WTC11 (cell line): ENCODE data around the gene PPP1R37. TPM values are rescaled to one million over a fixed set of nuclear protein-coding genes. Genes with fewer than 3 reads are reported as not detected.
A peak's percentile ranks its signal among the peaks of the same experiment; 100 is the strongest.

Experiments used
- ATAC-seq: fragments of 200-7000 bp; cut with Tn5 transposase; 2 replicates; pipeline ENCODE4 v1.10.0; 2021; ENCODE audit warnings: mild to moderate bottlenecking, moderate library complexity
- CTCF ChIA-PET: fragments of 300-600 bp; sonication (Branson Sonifier 250); formaldehyde crosslinking; loops from one replicate; lab custom pipeline; 2021; ENCODE audit warnings: antibody characterized with exemption; lab: Charles Lee
- POLR2A ChIA-PET: fragments of 350-600 bp; sonication (Branson Sonifier 250); formaldehyde crosslinking; loops from one replicate; lab custom pipeline; 2021; ENCODE audit warnings: antibody characterized with exemption; lab: Charles Lee
- DNase-seq: peaks from one replicate; pipeline ENCODE4 v3.0.0; 2021; ENCODE audit warnings: low spot score
- H3K27ac Mint-ChIP-seq: 2 replicates; pipeline ENCODE4 v1.8.0; 2021; ENCODE audit warnings: mixed read lengths
- H3K27me3 Mint-ChIP-seq: 2 replicates; pipeline ENCODE4 v1.8.0; 2021; ENCODE audit warnings: low read depth, mild to moderate bottlenecking, moderate library complexity, mixed read lengths
- H3K36me3 Mint-ChIP-seq: 2 replicates; pipeline ENCODE4 v1.8.0; 2021; ENCODE audit warnings: mixed read lengths
- H3K4me1 Mint-ChIP-seq: 2 replicates; pipeline ENCODE4 v1.8.0; 2022; ENCODE audit warnings: mixed read lengths
- H3K4me3 Mint-ChIP-seq: 2 replicates; pipeline ENCODE4 v1.8.0; 2021; ENCODE audit warnings: mild to moderate bottlenecking, moderate library complexity, mixed read lengths
- H3K9me3 Mint-ChIP-seq: 2 replicates; pipeline ENCODE4 v1.8.0; 2021; ENCODE audit warnings: mixed read lengths
- ATF1 ChIP-seq: sonication (generic); formaldehyde crosslinking; IDR thresholded peaks from 2 replicates; pipeline ENCODE4 v1.8.1; 2023; ENCODE audit warnings: mild to moderate bottlenecking, moderate library complexity, missing genetic modification reagents
- ATF2 ChIP-seq: sonication (generic); formaldehyde crosslinking; IDR thresholded peaks from 2 replicates; pipeline ENCODE4 v1.8.1; 2022; ENCODE audit warnings: low read depth, missing genetic modification reagents, borderline replicate concordance
- E2F4 ChIP-seq: sonication (generic); formaldehyde crosslinking; IDR thresholded peaks from 2 replicates; pipeline ENCODE4 v1.8.1; 2022; ENCODE audit warnings: low read depth, mild to moderate bottlenecking, moderate library complexity, missing genetic modification reagents, borderline replicate concordance
- EMX1 ChIP-seq: fragments of 250-450 bp; sonication (Bioruptor Pico); IDR thresholded peaks from 2 replicates; pipeline ENCODE4 v1.8.0; 2021; ENCODE audit warnings: mild to moderate bottlenecking
- FOXP1 ChIP-seq: sonication (generic); formaldehyde crosslinking; IDR thresholded peaks from 2 replicates; pipeline ENCODE4 v1.8.0; 2022; ENCODE audit warnings: missing genetic modification reagents, mild to moderate bottlenecking, moderate library complexity, borderline replicate concordance
- FOXP4 ChIP-seq: sonication (generic); formaldehyde crosslinking; IDR thresholded peaks from 2 replicates; pipeline ENCODE4 v1.8.0; 2022; ENCODE audit warnings: mild to moderate bottlenecking, missing genetic modification reagents
- GABPB1 ChIP-seq: sonication (generic); formaldehyde crosslinking; IDR thresholded peaks from 2 replicates; pipeline ENCODE4 v1.8.1; 2023; ENCODE audit warnings: mild to moderate bottlenecking, missing genetic modification reagents
- GTF2I ChIP-seq: fragments of 250-450 bp; sonication (Bioruptor Pico); conservative IDR thresholded peaks from 2 replicates; pipeline ENCODE4 v1.4.0; 2021; ENCODE audit warnings: mild to moderate bottlenecking
- IRF2 ChIP-seq: sonication (generic); formaldehyde crosslinking; IDR thresholded peaks from 2 replicates; pipeline ENCODE4 v1.8.0; 2022; ENCODE audit warnings: low read depth, missing genetic modification reagents, borderline replicate concordance
- JAZF1 ChIP-seq: fragments of 250-450 bp; sonication (Bioruptor Pico); IDR thresholded peaks from 2 replicates; pipeline ENCODE4 v1.9.0; 2021; ENCODE audit warnings: moderate library complexity, mild to moderate bottlenecking, inconsistent platforms
- KAT7 ChIP-seq: sonication (generic); formaldehyde crosslinking; IDR thresholded peaks from 2 replicates; pipeline ENCODE4 v1.8.1; 2023; ENCODE audit warnings: missing genetic modification reagents, mild to moderate bottlenecking, borderline replicate concordance
- RORB ChIP-seq: fragments of 250-450 bp; sonication (Bioruptor Pico); IDR thresholded peaks from 2 replicates; pipeline ENCODE4 v1.9.0; 2021; ENCODE audit warnings: mild to moderate bottlenecking
- TEAD4 ChIP-seq: sonication (generic); formaldehyde crosslinking; IDR thresholded peaks from 2 replicates; pipeline ENCODE4 v1.8.0; 2022; ENCODE audit warnings: mild to moderate bottlenecking, missing genetic modification reagents
- TP53 ChIP-seq: sonication (generic); formaldehyde crosslinking; IDR thresholded peaks from 2 replicates; pipeline ENCODE4 v1.8.1; 2023; ENCODE audit warnings: mild to moderate bottlenecking, missing genetic modification reagents
- total RNA-seq: library from RNA; stranded (reverse); gene quantifications from 3 replicates; pipeline ENCODE4 v1.2.3, GENCODE V29; 2021
- TF ChIP-seq, protein P1 (sequence below): sonication (generic); formaldehyde crosslinking; IDR thresholded peaks from 2 replicates; pipeline ENCODE4 v1.8.0; 2022; ENCODE audit warnings: mild to moderate bottlenecking, missing genetic modification reagents
- TF ChIP-seq, protein P2 (sequence below): sonication (generic); formaldehyde crosslinking; IDR thresholded peaks from 2 replicates; pipeline ENCODE4 v1.8.1; 2023; ENCODE audit warnings: mild to moderate bottlenecking, missing genetic modification reagents
- TF ChIP-seq, protein P3 (sequence below): sonication (generic); formaldehyde crosslinking; IDR thresholded peaks from 2 replicates; pipeline ENCODE4 v1.8.1; 2023; ENCODE audit warnings: mild to moderate bottlenecking, missing genetic modification reagents, moderate library complexity

The PPP1R37 gene
- total RNA-seq, 1 experiment from 2014 or later = 35.4 TPM

GRCh38 chr19:45133661-45134060 lies 40.7 kb downstream of the PPP1R37 start:
- Mint-ChIP-seq H3K36me3 (no peaks in the 10 kb centered on the region), H3K4me3 (no peak overlapping the region), H3K9me3 (no peaks in the 10 kb centered on the region), H3K27ac (0 out of 2 replicates have a peak overlapping the region, but pooled peaks have one; percentile 71), H3K4me1 (peaks cover 44% of the 10 kb centered on the region), H3K27me3 (no peaks in the 10 kb centered on the region)
- DNase-seq = no peak
- no peak for ATAC-seq
- POLR2A ChIA-PET = no interaction called here
- TF ChIP-seq RORB (no peak), FOXP1 (CRISPR knock-in tag) (no peak), TEAD4 (CRISPR knock-in tag) (no peak), JAZF1 (CRISPR knock-in tag) (no peak), FOXP4 (CRISPR knock-in tag) (no peak), TP53 (CRISPR knock-in tag) (no peak), ATF1 (CRISPR knock-in tag) (no peak), GABPB1 (CRISPR knock-in tag) (no peak), ATF2 (CRISPR knock-in tag) (no peak), E2F4 (CRISPR knock-in tag) (no peak), EMX1 (CRISPR knock-in tag) (no peak), GTF2I (CRISPR knock-in tag) (no peak)
- TF ChIP-seq, protein P1, sequence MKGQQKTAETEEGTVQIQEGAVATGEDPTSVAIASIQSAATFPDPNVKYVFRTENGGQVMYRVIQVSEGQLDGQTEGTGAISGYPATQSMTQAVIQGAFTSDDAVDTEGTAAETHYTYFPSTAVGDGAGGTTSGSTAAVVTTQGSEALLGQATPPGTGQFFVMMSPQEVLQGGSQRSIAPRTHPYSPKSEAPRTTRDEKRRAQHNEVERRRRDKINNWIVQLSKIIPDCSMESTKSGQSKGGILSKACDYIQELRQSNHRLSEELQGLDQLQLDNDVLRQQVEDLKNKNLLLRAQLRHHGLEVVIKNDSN (CRISPR knock-in tag) = no peak
- TF ChIP-seq, protein P2, sequence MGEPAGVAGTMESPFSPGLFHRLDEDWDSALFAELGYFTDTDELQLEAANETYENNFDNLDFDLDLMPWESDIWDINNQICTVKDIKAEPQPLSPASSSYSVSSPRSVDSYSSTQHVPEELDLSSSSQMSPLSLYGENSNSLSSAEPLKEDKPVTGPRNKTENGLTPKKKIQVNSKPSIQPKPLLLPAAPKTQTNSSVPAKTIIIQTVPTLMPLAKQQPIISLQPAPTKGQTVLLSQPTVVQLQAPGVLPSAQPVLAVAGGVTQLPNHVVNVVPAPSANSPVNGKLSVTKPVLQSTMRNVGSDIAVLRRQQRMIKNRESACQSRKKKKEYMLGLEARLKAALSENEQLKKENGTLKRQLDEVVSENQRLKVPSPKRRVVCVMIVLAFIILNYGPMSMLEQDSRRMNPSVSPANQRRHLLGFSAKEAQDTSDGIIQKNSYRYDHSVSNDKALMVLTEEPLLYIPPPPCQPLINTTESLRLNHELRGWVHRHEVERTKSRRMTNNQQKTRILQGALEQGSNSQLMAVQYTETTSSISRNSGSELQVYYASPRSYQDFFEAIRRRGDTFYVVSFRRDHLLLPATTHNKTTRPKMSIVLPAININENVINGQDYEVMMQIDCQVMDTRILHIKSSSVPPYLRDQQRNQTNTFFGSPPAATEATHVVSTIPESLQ (CRISPR knock-in tag) = no peak
- CTCF ChIA-PET = interaction anchor here (1.3 to 1.4 kb wide), 2 partner anchors 8 to 74 kb away, joined by 3 to 4 read pairs; no protein-coding TSS in a partner anchor

DNA sequence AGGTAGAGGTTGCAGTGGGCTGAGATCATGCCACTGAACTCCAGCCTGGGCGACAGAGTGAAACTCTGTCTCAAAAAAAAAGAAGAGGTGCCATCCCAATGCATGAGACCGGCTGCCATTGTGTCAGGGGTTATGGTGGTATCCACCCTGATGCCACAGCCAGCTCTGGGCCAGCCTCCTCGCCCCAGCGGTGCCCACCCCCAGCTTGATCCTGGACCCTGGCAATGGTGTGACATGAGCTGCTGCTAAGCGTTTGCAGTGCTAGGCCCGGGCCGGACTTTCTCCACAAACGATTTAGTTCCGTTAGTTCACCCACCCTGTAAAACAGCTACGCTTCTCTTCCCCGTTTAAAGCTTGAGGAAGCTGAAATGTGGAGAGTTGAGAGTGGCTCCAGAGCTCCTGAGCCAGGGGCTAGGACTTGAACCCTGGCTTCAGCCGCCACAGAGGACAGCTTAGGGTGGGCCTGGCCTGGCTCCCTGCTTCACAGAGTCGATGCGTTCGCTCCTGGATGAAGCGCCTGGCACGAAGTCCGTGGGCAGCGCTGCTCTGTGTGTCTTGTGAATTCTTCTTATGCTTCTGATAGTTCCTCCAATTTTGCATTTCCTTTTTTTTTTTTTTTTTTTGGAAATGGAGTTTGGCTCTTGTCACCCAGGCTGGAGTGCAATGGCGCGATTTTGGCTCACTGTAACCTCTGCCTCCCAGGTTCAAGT lies 42.4 kb downstream of the PPP1R37 start:
- DNase-seq (no peak), ATAC-seq (no peak)
- TF ChIP-seq IRF2 (CRISPR knock-in tag) (no peak), KAT7 (CRISPR knock-in tag) (no peak)
- TF ChIP-seq, protein P3, sequence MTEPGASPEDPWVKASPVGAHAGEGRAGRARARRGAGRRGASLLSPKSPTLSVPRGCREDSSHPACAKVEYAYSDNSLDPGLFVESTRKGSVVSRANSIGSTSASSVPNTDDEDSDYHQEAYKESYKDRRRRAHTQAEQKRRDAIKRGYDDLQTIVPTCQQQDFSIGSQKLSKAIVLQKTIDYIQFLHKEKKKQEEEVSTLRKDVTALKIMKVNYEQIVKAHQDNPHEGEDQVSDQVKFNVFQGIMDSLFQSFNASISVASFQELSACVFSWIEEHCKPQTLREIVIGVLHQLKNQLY (CRISPR knock-in tag) = no peak
- H3K27ac Mint-ChIP-seq = 0 out of 2 replicates have a peak overlapping the region, but pooled peaks have one; percentile 49
- peaks cover 41% of the 10 kb centered on the region for H3K4me1 Mint-ChIP-seq
- no peaks in the 10 kb centered on the region for H3K36me3 Mint-ChIP-seq
- POLR2A ChIA-PET = no interaction called here
- H3K9me3 Mint-ChIP-seq = no peaks in the 10 kb centered on the region
- H3K4me3 Mint-ChIP-seq = no peak overlapping the region
- H3K27me3 Mint-ChIP-seq = no peaks in the 10 kb centered on the region
- CTCF ChIA-PET = interaction anchor here (0.9 to 4.0 kb wide), 6 partner anchors 9 to 76 kb away, joined by 3 to 19 read pairs (median 4); no protein-coding TSS in a partner anchor
